GM21723 (cell line): Measurements from ENCODE around the gene LIMS2.

Experiments used
- ATAC-seq: cut with Tn5 transposase; IDR thresholded peaks from one replicate; pipeline ENCODE4 v1.9.1; 2021; ENCODE audit warnings: mild to moderate bottlenecking, moderate library complexity; ENCODE audit not compliant: unreplicated experiment

LIMS2 gene

GRCh38 chr2:127634626-127635379 is 40.5 kb downstream of the LIMS2 start:
- ATAC-seq, result no peak

- ATAC-seq, result no peak
Observed at GRCh38 chr2:127634066-127634617, 41.2 kb downstream of the LIMS2 start.

- ATAC-seq, result no peak
Observed at GRCh38 chr2:127633556-127634065, 41.7 kb downstream of the LIMS2 start.

GRCh38 chr2:127632592-127633489 is 42.5 kb downstream of the LIMS2 start:
- peak; percentile 52 for ATAC-seq

GRCh38 chr2:127631997-127632581 is 43.2 kb downstream of the LIMS2 start:
- ATAC-seq, result no peak

- ATAC-seq, result no peak
Observed at GRCh38 chr2:127631541-127631996, 43.8 kb downstream of the LIMS2 start.

- no peak for ATAC-seq
Observed at GRCh38 chr2:127630864-127631540, 44.3 kb downstream of the LIMS2 start.

- no peak for ATAC-seq
Observed at GRCh38 chr2:127630096-127630863, 45.0 kb downstream of the LIMS2 start.

- ATAC-seq, result no peak
Observed at GRCh38 chr2:127629637-127630036, 45.7 kb downstream of the LIMS2 start.

- ATAC-seq, result no peak
Observed at GRCh38 chr2:127628767-127629614, 46.3 kb downstream of the LIMS2 start.

GRCh38 chr2:127627740-127628571 is 47.4 kb downstream of the LIMS2 start:
- no peak for ATAC-seq

- ATAC-seq, result no peak
Observed at GRCh38 chr2:127626917-127627739, 48.2 kb downstream of the LIMS2 start.

GRCh38 chr2:127626175-127626574 is 49.2 kb downstream of the LIMS2 start:
- ATAC-seq, result no peak

GRCh38 chr2:127625572-127625951 is 49.8 kb downstream of the LIMS2 start:
- no peak for ATAC-seq

GRCh38 chr2:127624756-127625571 is 50.4 kb downstream of the LIMS2 start:
- ATAC-seq, result no peak

GRCh38 chr2:127624320-127624755 is 51.0 kb downstream of the LIMS2 start:
- ATAC-seq, result no peak
